ENCODE results near the gene TRPV2.
"Not testable (repeated sequence)": the region's sequence is repeated elsewhere in the genome, so short reads cannot be mapped to it uniquely, and the experiment has no call there.

DNA sequence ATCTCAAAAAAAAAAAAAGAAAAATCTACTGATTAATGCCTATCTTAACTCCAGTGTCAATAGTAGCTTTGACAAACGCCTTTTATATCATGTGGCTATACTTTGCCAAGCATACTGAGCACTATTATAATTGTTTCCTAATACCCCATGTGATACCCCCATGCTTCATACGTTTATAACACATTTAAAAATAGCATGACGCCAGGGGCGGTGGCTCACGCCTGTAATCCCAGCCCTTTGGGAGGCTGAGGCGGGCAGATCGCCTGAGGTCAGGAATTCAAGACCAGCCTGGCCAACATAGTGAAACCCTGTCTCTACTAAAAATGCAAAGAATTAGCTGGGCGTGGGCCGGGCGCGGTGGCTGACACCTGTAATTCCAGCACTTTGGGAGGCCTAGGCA is 22.9 kb upstream of the TRPV2 start:
- TF ChIP-seq, protein P1, sequence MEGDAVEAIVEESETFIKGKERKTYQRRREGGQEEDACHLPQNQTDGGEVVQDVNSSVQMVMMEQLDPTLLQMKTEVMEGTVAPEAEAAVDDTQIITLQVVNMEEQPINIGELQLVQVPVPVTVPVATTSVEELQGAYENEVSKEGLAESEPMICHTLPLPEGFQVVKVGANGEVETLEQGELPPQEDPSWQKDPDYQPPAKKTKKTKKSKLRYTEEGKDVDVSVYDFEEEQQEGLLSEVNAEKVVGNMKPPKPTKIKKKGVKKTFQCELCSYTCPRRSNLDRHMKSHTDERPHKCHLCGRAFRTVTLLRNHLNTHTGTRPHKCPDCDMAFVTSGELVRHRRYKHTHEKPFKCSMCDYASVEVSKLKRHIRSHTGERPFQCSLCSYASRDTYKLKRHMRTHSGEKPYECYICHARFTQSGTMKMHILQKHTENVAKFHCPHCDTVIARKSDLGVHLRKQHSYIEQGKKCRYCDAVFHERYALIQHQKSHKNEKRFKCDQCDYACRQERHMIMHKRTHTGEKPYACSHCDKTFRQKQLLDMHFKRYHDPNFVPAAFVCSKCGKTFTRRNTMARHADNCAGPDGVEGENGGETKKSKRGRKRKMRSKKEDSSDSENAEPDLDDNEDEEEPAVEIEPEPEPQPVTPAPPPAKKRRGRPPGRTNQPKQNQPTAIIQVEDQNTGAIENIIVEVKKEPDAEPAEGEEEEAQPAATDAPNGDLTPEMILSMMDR (IDR thresholded peaks at IDR 0.05; ENCODE audit: low read depth, low read length, poor library complexity, severe bottlenecking) = not testable (repeated sequence)
- TF ChIP-seq EZH2phosphoT487 (IDR thresholded peaks at IDR 0.05; ENCODE audit: borderline replicate concordance, low read length) = not testable (repeated sequence)
